Endothelial cell of umbilical vein (primary cell): ENCODE data around the gene KCTD14.

Source experiments
- CTCF ChIP-seq, 2 donors: IDR thresholded peaks; 1 replicate in 1 of 2; 2 replicates in 1 of 2; pipeline ENCODE4 v1.5.1; 2011; ENCODE audit warnings: low read length in 2 of 2, mild to moderate bottlenecking in 2 of 2, moderate library complexity in 2 of 2, control low read depth in 1 of 2, inconsistent platforms in 1 of 2, low read depth in 1 of 2; ENCODE audit not compliant: insufficient read depth in 1 of 2; ENCODE audit errors: extremely low read depth in 1 of 2
- EZH2 ChIP-seq: IDR thresholded peaks from 2 replicates; pipeline ENCODE4 v1.6.1; 2012; ENCODE audit warnings: borderline replicate concordance, low read depth, mild to moderate bottlenecking, moderate library complexity, low read length, inconsistent platforms; ENCODE audit not compliant: severe bottlenecking
- FOS ChIP-seq: IDR thresholded peaks from 2 replicates; pipeline ENCODE4 v1.6.1; 2011; ENCODE audit warnings: mild to moderate bottlenecking, low read length, moderate library complexity, borderline replicate concordance; ENCODE audit not compliant: insufficient read depth
- GATA2 ChIP-seq: IDR thresholded peaks from 2 replicates; pipeline ENCODE4 v1.7.0; 2011; ENCODE audit warnings: low read depth, mild to moderate bottlenecking, moderate library complexity, mixed read lengths, low read length; ENCODE audit not compliant: insufficient read length, insufficient read depth
- MAX ChIP-seq: IDR thresholded peaks from 2 replicates; pipeline ENCODE4 v1.6.1; 2011; ENCODE audit not compliant: insufficient read depth, insufficient read length
- MYC ChIP-seq: IDR thresholded peaks from one replicate; pipeline ENCODE4 v1.6.1; 2011; ENCODE audit warnings: mild to moderate bottlenecking, low read depth, low read length
- POLR2A ChIP-seq: IDR thresholded peaks from 2 replicates; pipeline ENCODE4 v1.6.1; 2012; ENCODE audit warnings: low read depth, mild to moderate bottlenecking, control low read depth, low read length
- POLR2AphosphoS5 ChIP-seq: IDR thresholded peaks from 2 replicates; pipeline ENCODE4 v1.6.1; 2012; ENCODE audit warnings: low read depth, mild to moderate bottlenecking, control low read depth, low read length, moderate library complexity; ENCODE audit not compliant: insufficient read depth

DNA sequence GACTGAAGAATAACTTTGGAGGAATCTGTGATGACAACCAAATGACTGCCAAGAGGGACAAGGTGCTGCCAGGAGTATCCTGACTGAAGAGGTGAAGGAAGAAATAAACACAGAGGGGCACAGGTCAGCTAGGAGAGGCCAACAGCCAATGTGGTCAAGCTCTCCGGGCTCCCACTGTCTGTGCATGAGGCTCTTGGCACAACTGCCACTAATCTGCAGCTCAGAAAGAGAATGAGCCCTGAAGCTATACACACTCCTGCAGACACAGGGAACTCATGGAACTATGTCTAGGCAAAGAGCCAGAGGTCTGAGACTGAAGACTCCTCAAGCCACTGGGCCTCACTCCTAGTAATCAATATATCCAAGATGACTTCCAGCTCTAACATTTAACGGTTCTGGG is 47.5 kb upstream of the KCTD14 start:
- no peak for TF ChIP-seq POLR2AphosphoS5
- TF ChIP-seq FOS = no peak
- no peak for TF ChIP-seq CTCF (IDR thresholded peaks at IDR 0.05; ENCODE audit: extremely low read depth in 1 of 2, insufficient read depth in 1 of 2, low read depth in 1 of 2, low read length in 2 of 2)
- no peak for TF ChIP-seq POLR2A
- no peak for TF ChIP-seq EZH2
- no peak for TF ChIP-seq MYC
- TF ChIP-seq MAX = no peak
- no peak for TF ChIP-seq GATA2
